KBM-7 (cell line): ENCODE measurements around the gene SLC4A7.
"Not testable (repeated sequence)": the region's sequence is repeated elsewhere in the genome, so short reads cannot be mapped to it uniquely, and the experiment has no call there.

Experiments
- DNase-seq: peaks from one replicate; pipeline ENCODE4 v3.0.0-alpha.2; 2015
- in situ Hi-C: fragments of 300-500 bp; cut with MboI; formaldehyde crosslinking; loops from 2 replicates; pipeline ENCODE4 v1.14.3; 2020; ENCODE audit warnings: low sequenced_read_pairs, low pct_unique_long_range_greater_than_20kb, mixed read lengths

Gene SLC4A7

GRCh38 chr3:27449530-27450150 is 34.5 kb downstream of the SLC4A7 start:
- in situ Hi-C loops = no loop called here
- no peak for DNase-seq

DNA sequence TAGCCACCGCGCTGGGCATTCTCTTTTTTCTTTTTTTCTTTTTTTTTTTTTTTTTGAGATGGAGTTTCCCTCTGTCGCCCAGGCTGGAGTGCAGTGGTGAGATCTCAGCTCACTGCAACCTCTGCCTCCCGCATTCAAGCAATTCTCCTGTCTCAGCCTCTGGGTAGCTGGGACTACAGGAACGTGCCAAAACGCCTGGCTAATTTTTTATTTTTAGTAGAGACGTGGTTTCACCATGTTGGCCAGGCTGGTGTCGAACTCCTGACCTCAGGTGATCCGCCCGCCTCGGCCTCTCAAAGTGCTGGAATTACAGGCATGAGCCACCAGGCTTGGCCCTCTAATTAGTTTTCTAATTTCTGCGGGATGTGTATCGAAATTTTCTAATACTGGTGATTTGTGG is 41.2 kb downstream of the SLC4A7 start:
- in situ Hi-C loops, DNase-seq: not testable (repeated sequence)

DNA sequence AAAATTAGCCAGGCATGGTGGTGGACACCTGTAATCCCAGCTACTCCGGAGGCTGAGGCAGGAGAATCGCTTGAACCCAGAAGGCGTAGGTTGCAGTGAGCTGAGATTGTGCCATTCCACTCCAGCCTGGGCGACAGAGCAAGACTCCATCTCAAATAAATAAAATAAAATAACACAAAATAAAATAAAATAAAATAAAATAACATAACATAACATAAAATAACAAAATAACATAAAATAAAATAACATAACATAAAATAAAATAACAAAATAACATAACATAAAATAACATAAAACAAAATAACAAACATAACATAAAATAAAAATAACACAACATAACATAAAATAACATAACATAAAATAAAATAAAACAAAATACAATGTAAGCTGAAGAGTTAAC is 45.8 kb downstream of the SLC4A7 start:
- in situ Hi-C loops = not testable (repeated sequence)

DNA sequence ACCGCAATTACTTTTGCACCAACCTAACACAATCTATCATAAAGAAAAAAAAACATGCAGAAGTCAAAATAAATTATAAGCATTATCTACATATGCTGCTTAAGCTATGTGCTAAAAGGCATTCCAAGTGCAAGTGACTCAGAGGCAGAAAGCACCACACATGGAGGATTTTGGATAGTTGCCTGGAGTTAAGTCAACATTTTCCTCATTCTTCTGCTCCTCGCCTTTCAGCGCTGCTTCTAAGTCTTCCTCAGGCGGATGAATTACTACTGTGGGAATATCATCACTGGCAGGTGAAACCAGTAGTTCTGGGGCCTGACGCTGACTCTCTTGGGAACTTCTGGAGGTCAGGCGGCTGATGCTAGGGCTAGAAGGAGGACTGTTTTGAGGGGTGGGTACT is 53.1 kb downstream of the SLC4A7 start:
- no peak for DNase-seq

More for the DNA sequence above, 45.8 kb downstream of the SLC4A7 start:
- DNase-seq = not testable (repeated sequence)

GRCh38 chr3:27429909-27430308 is 54.3 kb downstream of the SLC4A7 start:
- DNase-seq = no peak
- in situ Hi-C loops = no loop called here

More for the DNA sequence above, 53.1 kb downstream of the SLC4A7 start:
- in situ Hi-C loops = no loop called here

DNA sequence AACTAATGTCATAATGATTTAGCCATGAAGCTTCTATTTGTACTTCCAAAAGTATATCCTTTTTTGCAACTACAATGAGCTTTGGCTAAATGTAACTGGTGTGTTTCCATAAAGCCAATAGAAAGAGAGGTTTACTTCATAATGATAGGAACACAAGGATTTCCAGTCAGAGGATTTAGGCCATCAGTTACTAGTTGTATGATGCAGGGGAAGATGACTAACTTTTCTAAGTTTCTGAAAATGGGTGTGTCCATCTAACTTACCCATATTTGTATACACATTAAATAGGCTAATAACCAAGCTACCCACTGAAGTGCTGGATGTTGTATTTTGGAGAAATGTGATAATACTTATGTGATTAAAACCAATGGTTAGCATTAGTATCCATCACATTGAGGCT is 55.7 kb downstream of the SLC4A7 start:
- in situ Hi-C loops = no loop called here
- no peak for DNase-seq

- in situ Hi-C loops = no loop called here
- no peak for DNase-seq
Observed at GRCh38 chr3:27426926-27427325, 57.3 kb downstream of the SLC4A7 start.

- in situ Hi-C loops = no loop called here
- DNase-seq = no peak
Observed at GRCh38 chr3:27425896-27426565, 58.2 kb downstream of the SLC4A7 start.

- in situ Hi-C loops, DNase-seq: not testable (repeated sequence)
Observed at GRCh38 chr3:27424812-27425521, 59.2 kb downstream of the SLC4A7 start.

DNA sequence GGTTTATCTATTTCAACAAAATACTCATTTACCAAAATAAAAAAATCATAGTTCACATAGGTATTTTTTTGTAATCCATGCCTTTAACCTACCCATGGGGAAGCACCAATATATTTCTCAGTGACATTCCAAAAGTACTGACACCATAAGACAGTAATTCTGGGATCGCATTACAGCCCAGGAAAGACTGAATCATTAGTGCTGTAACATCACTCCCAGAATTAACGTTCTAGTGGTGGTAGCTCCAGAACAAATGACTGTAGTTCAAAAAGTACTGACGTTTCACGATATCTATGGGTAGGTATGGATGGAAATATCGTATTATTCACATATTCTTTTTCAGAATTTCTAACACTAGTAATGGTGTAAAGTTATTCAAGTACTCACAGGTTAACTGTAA is 60.7 kb downstream of the SLC4A7 start:
- no peak for DNase-seq

GRCh38 chr3:27422617-27423016 is 61.6 kb downstream of the SLC4A7 start:
- in situ Hi-C loops = no loop called here
- DNase-seq = no peak

More for the DNA sequence above, 60.7 kb downstream of the SLC4A7 start:
- in situ Hi-C loops = no loop called here

DNA sequence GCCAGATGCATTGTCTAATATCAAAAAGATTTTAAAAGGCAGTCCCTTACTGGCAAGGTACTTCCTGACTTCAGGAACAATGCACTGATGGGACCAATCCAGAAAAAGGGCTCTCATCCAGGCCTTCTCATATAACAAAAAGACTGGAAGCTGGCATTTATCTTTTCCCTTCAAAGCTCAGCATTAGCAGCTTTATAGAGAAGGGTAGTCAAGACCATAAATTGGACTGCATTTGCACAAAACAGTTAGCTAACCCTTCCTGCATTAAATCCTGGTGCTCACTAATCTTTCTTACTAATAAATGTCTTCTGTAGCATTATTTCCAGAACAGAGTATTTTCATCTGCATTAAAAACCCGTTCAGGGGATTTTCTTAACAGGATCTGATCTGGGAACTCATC is 69.0 kb downstream of the SLC4A7 start:
- in situ Hi-C loops = no loop called here
- DNase-seq = no peak

DNA sequence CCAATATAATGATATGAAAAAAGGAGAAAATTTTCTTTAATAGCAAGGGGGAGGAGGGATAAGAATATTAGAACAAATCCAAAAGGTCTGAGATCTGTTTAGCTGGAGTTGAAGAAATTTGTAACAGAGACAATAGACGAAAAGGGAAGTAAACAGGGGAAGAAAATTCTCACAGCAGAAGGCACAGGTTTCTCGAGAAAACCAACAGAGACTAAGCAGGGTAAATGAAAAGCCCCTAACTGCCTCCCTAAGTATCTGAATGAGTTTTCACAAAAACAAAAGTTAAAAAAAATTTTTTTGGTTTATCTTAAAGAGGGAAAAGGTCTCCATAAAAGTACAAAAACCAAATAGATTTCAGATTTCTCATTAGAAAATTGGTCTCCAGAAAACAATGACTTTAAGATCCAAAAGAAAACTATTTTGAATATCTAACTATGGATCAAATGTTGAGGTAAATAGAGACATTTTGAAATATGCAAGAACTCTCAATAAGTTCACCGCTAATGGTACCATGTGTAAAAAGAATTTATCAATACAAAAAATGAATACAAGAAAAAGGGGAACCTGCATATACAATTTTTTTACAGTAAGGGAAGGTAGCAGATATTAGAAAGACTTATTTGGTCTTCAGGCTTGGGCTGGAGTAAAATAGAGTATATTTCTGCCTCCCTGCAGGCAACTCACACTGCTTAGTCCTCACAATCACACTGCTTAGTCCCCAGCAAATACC is 91.1 kb downstream of the SLC4A7 start:
- in situ Hi-C loops = no loop called here

GRCh38 chr3:27392414-27392813 is 91.8 kb downstream of the SLC4A7 start:
- in situ Hi-C loops, DNase-seq: not testable (repeated sequence)

More for the DNA sequence above, 91.1 kb downstream of the SLC4A7 start:
- peak; percentile 19 for DNase-seq

DNA sequence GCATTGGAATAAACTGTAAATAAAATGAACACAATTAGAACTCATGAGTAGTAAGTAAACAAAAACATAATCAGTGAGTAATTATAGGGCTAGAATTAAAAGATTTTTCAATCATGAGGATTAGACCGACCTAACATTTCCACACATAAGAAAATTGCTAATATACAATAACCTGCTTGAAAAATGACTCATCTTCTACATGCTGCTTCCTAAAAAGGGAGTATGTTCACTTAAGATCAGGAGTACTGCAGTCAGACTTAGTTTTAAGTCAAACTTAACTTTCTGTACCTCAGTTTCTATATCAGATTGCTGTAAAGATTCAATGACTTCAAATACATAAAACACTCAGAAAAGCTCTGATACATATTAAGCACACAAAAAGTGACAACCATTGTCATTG is 92.4 kb downstream of the SLC4A7 start:
- DNase-seq = no peak
- in situ Hi-C loops = no loop called here

DNA sequence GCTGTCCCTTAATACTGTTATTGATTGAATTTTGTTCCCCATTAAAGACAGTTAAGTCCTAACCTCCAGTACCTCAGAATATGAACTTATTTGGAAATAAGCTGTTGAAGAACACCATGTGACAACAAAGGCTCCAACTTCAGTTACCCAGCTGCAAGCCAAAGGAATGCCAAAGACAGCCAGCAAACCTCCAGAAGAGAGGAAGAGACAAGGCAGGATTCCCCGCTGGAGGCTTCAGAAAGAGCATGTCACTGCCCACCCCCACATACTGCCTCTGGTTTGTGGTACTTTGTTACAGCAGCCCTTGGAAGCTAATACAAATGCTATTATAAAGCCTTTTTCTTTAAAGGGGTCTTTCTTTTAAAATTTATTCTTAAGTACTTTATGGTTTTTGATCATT is 96.6 kb downstream of the SLC4A7 start:
- in situ Hi-C loops = no loop called here
- no peak for DNase-seq

DNA sequence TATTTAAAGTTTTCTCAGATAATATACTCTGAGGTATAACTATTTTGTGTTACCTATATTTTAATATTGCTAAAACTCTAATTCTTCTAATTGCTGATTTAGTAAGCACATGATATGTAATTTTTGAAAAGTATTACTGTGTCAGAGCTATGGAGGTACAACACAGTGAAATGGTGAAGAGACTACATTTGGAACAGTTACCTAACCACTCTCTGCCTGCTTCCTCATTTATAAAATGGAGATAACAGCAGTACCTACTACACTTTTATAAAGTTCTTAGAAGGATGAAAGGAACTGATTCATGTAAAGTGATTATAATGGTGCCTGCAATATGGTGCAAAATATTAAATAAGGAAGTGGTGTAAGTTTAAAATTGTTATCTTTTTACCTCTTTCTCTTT is 98.7 kb downstream of the SLC4A7 start:
- DNase-seq = no peak
- in situ Hi-C loops = no loop called here

- in situ Hi-C loops = no loop called here
- no peak for DNase-seq
Observed at GRCh38 chr3:27384191-27384590, 100.0 kb downstream of the SLC4A7 start.

DNA sequence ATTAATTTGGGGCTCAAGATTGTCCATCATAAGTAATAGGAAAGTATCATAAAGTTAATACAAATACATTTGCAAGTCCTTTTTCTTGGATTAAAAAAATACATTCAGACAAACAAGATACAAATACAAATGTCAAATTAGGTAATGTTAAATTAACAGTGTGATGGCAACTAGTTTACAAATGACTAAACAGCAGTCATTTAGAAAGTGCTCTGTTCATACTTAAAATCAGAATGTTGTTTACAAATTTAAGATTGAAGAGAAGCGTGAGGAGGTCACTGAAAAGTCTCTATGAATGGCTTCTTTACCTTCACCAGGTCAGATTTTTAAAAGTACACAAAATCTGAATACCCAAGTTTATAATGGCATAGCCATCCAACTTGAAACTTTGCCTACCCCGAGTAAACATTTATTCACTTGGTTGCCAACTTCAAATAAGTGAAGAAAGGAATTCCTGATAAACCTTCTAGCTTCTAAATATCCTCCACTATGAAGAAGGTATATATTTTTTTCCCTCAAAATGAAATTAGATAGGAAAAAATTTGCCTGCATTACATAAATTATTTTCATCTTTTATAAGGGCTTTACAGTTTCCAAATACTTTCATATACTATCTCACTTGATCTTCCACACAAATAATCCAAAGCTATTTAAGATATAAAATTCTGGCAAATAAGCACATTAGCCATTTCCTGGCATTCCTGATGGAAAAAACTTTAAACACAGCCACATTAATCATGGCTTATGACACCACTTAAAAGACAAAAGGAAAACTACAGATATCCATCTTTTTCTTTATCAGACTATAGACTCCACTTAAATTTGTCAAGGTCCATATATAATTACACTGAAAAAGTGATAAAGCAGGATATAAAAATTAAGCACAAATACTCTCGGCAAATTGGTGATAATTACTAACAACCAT is 103.5 kb downstream of the SLC4A7 start:
- in situ Hi-C loops = no loop called here
- DNase-seq = no peak
